Epithelial cell of prostate (primary cell): ENCODE data around the gene TMSB10.

ENCODE experiments used
- DNase-seq: peaks from one replicate; pipeline ENCODE4 v3.0.0-alpha.2; 2011; ENCODE audit warnings: low read depth, low spot score
- H3K27ac ChIP-seq: fragments of 450-650 bp; 2 replicates; pipeline ENCODE4 v1.5.1; 2017; ENCODE audit warnings: mild to moderate bottlenecking

The TMSB10 gene

GRCh38 chr2:84879584-84880394 lies 25.7 kb upstream of the TMSB10 start:
- DNase-seq: no peak
- H3K27ac ChIP-seq: no peak overlapping the region

GRCh38 chr2:84880395-84880644 lies 25.1 kb upstream of the TMSB10 start:
- no peak overlapping the region for H3K27ac ChIP-seq
- DNase-seq: no peak

DNA sequence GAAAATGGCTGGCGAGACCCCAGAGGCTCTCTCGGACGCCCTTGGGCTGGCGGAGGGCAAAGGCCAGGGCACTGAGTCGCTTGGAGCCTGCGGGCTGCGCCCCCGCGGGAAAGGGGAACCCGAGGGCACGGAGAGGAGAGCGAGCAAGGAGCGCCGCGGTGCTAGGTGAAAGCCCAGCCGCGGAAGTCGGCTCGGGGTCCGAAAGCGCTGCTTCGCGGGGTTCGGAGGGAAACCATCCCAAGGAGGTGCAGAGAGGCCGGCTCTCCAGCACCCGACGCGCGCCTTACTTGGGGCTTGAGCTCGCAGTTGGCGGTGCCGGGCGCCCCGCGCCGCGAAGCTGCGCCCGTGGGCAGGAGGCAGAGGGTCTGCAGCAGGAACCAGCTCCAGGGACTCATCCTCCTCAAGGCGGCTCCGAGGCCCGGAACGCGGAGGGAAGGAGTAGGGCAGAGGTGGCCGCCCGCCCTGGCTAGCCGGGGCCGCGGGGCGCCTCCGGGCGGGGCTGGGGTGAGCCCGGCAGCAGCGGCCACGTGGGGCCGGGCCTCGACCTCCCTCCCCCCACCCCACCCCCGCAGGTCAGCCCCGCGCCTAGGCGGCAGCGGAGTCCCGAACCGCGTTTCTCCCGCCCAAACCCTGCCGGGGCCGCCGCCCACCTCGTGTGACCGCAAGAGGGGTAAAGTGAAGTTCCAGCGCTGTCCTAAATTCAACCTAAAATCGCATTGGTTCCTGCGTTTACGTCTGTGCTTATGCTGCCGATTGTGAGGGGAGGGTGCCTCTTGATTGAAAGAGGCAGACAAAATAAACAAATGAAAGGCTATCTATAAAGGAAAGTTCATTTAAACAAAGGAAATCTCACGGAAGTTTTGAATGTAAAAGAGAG lies 24.6 kb upstream of the TMSB10 start, which contains the start of gene TRABD2A:
Gene TRABD2A, minus strand, starts transcription at position 440 of the 877 bp plus-strand sequence. Its CDS starts 45 bp downstream, at position 395.
- no peak within 1 kb of the TSS for H3K27ac ChIP-seq
- DNase-seq: no peak

DNA sequence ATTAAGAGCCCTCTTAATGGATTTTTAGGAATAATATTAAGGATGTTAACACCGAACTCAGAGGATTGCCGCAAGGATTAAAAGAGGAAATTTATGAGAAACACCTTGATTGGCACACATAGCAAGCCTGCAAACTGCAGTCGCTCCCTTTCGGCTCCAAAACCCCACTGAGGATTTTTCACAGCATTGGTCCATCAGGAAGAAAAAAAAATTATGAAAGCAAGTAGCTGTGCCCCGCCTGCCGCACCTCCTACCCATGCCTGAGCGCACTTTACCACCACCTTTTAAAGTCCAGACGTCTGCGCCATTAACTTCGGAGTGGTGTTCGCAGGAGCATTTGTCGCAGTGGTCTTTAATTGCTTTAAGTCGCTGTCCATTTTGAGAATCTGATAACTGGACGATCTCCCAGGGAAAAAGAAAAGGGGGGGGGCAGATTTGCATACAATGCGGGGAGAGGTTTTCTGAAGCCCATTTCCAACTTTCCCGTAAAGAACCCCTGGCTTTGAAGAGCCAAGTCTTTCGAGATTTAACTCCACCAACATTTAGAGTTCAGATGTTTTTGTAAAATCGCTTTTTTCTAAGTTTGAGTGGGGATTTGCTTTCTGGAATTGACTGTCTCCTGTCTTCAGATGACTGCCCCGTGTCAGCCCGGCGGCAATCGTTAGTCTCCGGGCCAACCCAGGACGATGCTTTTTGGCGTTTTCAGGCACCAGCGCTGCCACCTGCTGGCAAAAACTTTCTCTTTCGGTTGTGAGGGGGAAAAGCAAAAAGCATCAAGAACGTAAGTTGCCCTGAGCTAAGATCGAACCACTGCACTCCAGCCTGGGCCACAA lies 23.7 kb upstream of the TMSB10 start:
- no peak for DNase-seq
- no peak overlapping the region for H3K27ac ChIP-seq

GRCh38 chr2:84882414-84882738 lies 23.1 kb upstream of the TMSB10 start:
- no peak for DNase-seq
- no peak overlapping the region for H3K27ac ChIP-seq

DNA sequence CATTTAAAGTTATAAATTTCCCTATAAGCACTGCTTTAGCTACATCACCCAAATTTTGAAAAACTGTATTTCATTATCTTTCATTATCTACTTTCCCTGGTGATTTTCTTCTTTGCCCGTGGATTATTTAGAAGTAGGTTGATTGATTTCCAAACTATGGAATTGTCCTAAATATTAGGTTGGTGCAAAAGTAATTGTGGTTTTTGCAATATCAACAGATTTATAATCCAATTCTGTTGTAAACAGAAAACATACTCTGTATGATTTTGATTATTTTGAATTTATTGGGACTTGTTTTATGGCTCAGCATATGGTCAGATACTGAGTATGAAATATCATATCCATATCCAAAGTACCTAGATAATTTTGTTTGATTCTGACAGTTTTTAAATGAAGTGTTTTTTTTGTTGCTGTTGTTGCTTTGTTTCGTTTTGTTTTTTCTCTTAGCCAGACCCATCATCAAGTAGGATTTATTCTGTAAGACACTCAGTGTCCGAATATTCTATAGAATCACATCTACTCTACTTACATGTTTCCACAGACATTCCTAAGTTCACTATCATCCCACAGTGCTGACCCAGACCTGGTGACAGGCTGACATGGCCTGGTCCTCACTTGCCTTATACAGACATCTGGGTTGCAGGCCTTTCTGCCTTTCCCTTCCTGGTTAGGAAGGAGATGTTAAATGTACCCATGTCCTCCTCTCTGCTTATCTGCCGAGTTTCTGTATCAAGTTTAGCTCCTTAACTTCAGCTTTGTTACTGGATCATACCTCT lies 22.5 kb upstream of the TMSB10 start:
- DNase-seq: no peak
- H3K27ac ChIP-seq: no peak overlapping the region

- no peak overlapping the region for H3K27ac ChIP-seq
- DNase-seq: no peak
These were observed 21.0 kb upstream of the TMSB10 start for GRCh38 chr2:84884449-84884848.

DNA sequence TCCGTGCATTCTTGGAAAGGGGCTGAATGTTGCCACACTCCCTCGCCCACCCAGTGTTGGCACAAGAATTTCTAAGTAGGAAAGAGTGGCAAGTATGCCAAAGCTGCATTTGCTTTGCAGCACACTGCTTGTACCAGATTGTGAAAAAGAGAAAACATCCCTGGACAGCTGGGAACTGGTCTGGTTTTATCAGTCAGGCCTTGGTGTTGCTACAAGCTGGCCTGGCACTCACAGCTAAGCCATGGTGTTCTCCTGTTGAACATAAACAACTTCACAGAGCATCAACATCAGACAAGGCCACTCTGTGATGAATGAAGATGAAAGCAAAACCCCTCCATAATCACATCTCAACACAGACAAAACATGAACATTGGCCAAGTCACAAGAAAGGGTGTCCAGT lies 20.3 kb upstream of the TMSB10 start:
- no peak for DNase-seq
- H3K27ac ChIP-seq: no peak overlapping the region

DNA sequence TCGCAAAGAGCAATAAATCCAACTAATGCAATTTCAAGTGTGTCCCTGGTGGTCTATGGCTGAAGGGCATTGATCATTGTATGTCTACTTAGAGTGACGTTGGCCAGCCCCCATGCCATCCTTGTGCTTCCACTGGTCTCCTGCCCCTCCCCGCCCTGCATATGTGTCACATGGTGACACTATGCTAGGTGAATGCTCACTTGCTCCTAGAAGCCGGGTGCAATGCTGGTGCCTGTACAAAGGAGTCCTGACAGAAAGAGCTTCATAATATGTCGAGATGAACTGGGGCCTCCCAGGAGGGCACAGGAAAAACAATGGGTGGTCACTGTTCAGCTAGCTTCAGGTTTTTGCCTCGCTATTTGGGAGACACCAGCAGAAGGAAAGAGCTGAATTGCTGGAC lies 18.7 kb upstream of the TMSB10 start:
- no peak overlapping the region for H3K27ac ChIP-seq
- no peak for DNase-seq

DNA sequence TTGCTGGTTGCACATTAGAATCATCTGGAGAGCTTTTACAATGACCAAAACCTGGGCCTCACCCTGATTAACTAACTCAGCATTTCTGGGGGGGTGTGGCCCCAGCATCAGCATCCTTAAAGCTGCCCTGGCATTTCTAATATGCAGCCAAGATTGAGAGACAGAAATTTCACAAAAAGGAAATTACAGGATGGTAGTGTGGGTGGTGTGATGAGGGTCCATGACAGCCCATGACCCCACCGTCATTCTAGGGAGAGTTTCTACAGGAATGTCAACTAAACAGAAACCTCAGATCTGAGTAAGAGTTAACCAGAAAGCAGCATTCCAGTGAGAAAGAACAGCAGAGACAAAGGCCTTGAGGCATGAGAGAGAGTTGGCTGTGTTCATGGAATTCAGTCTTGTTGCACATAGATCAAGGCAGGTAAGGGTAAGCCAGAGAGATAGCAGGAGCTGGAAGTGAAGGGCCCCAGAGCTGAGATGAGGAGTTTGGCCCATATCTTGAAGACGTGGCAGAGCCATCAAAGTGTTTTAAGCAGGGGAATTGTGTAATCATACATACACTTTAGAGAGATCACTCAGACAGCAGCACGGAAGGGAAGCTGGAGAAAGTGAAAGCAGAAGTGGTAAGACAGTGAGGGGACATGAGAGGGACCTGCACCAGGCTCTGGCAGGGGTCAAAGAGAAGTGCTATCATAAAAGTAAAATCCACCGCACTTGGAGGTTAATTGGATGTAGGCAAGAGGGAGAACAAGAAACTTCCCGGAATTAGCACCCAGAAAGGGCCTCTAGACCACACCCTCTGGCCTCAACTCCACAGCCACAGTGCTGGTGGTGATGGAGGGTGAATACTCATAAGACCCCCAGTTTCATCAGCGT lies 16.8 kb upstream of the TMSB10 start:
- peak overlapping the region; percentile 21 for H3K27ac ChIP-seq

DNA sequence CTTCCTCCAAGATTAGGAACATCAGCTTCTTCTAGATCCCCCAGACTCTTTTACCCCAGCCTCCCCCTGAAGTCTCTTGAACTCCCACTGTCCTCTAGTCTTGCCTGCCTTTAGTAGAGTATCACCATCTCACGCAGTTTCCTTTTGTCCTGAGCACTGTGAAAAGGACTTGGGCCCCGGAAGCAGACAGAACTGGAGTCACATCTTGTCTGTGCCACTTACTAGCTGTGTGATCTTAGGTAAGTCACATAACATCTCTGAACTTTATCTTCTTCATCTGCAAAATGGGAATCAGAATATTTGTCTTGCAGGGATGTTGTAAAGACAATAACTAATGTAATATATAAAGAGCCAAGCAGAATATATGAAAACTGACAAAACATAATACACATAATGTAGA lies 16.1 kb upstream of the TMSB10 start:
- no peak overlapping the region for H3K27ac ChIP-seq
- DNase-seq: no peak

More for the DNA sequence above, 16.8 kb upstream of the TMSB10 start:
- no peak for DNase-seq

DNA sequence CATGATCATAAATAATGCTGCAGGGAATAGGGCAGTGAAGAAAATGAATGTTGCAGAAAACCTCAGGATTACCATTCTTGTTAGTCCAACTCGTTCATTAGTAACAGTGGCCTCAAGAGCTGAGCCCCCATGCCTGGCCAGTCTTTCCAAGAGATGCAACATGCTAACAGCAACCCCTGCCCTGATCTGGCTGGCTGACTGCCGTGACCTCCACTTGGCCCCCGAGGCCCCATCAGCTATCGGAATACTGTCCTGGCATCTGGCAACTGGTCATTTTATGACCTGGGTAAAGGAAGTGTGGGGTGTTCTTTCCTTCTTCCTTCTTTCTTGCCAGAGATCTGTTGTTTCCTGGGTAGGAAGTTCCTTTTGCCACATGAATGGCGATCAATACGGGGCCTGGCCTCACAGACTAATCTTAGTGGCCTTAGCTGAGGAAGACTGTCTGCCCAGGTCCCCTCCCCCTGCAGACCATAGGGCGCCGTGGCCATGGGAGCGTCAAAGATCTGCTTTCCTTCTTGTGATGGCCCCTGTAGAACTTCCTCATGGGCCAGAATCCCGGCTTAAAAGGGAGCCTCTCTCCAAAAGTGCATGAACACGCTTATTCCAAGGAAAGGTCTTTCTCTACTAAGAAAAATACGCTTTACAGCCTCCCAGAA lies 14.0 kb upstream of the TMSB10 start:
- H3K27ac ChIP-seq: no peak overlapping the region
- no peak for DNase-seq

DNA sequence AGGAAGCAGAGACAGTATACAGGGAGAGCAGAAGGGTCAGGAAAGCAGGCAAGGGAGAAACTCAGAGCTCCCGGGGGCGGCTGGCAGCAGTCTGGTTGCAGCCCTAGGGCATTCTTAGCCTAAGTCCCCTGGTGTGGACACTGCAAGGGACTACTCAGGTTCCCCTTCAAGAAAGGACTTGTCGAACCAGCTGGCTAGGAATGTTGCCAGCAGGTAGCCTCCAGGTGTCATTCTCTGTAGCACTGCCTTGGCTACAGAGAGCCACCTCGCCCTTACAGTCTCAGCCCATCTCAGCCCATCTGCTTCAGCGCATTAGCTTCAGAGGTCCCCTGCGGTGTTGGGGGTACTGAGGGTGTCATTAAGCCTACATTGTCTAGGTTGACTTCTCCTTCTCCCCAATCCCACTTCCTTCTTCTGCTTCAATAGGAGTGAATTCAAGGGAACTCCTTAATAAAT lies 11.3 kb upstream of the TMSB10 start:
- no peak for DNase-seq
- H3K27ac ChIP-seq: peak overlapping the region; percentile 7

GRCh38 chr2:84894758-84895520 lies 10.5 kb upstream of the TMSB10 start:
- peak overlapping the region; percentile 7 for H3K27ac ChIP-seq
- DNase-seq: no peak

- H3K27ac ChIP-seq: no peak overlapping the region
- no peak for DNase-seq
These were observed 8.9 kb upstream of the TMSB10 start for GRCh38 chr2:84896567-84896966.

- DNase-seq: no peak
- H3K27ac ChIP-seq: peak overlapping the region; percentile 87
These were observed 7.7 kb upstream of the TMSB10 start for GRCh38 chr2:84897773-84898172.

DNA sequence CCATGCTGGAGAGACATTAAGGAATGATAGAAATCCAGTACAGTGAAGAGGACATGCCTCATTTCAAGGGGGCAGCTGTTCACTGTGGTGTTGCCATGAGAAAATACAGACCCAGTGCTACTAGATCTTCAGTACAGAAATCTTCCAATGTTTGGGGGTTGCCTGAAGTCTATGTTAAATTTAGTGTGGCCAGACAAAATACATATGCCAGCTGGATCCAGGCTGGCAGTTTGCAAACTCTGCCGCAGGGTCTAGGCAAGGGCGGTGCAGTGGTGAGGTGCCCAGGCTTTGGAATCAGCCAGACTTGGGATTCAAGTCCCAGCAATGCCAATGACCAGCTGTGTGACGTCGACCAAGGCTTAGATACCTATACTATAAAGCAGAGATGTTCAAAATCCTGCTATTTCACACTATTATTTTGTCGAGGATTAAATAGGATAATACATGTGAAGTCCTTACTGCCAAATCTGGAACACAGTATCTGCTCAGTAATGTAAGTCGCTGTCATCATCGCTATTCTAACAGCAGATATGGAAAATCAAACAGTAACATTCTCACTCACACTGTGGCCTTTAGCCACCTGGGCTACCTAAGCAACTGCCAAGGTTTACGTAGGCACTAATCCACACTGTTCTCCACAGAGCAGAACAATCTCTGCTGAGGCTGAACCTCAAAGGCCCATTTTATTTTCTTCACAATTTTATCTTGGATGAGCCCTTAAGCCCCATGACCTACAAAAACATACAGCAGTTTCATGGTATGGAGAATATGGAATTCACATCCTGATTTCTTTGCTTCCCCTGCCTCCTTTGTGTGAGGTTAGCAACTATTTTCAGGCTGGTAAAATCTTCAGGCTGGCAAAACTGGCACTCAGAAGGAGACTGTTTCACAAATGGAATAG lies 5.9 kb upstream of the TMSB10 start:
- no peak for DNase-seq
- peak overlapping the region; percentile 87 for H3K27ac ChIP-seq
